T-helper 1 cell treated with Interleukin-12 subunit alpha and Interleukin-12 subunit beta and Interleukin-4 antibody, amounts not matched to agents 30 ng/mL and 1 ng/mL, for 36 hours (primary cell): ENCODE results near the gene INAFM1. TPM values are rescaled to one million over a fixed set of nuclear protein-coding genes. Genes with fewer than 3 reads are reported as not detected.

Experiments used
- total RNA-seq: library from RNA; stranded (reverse); gene quantifications from 2 replicates; pipeline ENCODE4 v1.2.3, GENCODE V29; 2022

INAFM1 gene
- total RNA-seq, 1 donor from 2014 or later = 10.3 TPM

Other genes with a start within 250 kb of the INAFM1 start
- 39.3 and 41.4 TPM in 2 replicates for gene TMEM160, start 226.3 kb upstream of the INAFM1 start, total RNA-seq
- gene ZC3H4, start 161.1 kb upstream of the INAFM1 start, total RNA-seq = 135 and 147 TPM in 2 replicates
- 116 TPM in 2 replicates for gene SAE1, start 144.1 kb upstream of the INAFM1 start, total RNA-seq
- 20.2 and 22.0 TPM in 2 replicates for gene BBC3, start 43.7 kb upstream of the INAFM1 start, total RNA-seq
- 35.4 and 36.9 TPM in 2 replicates for gene CCDC9, start 18.4 kb upstream of the INAFM1 start, total RNA-seq
- gene C5AR1, start 35.0 kb downstream of the INAFM1 start, total RNA-seq = 1.3 and 2.2 TPM in 2 replicates
- 0.17 and 0.22 TPM in 2 replicates for gene C5AR2, start 57.3 kb downstream of the INAFM1 start, total RNA-seq
- gene DHX34, start 74.4 kb downstream of the INAFM1 start, total RNA-seq = 15.9 and 16.6 TPM in 2 replicates
- gene MEIS3, start 144.6 kb downstream of the INAFM1 start, total RNA-seq = not detected in 2 replicates
- 0.12 TPM in 1 of 2 replicates, not detected in the other for gene SLC8A2, start 197.0 kb downstream of the INAFM1 start, total RNA-seq
- gene KPTN, start 209.3 kb downstream of the INAFM1 start, total RNA-seq = 11.0 and 13.8 TPM in 2 replicates
- gene NAPA, start 240.2 kb downstream of the INAFM1 start, total RNA-seq = 101 and 102 TPM in 2 replicates